ENCODE measurements around the gene TTLL6. TPM values are rescaled to one million over a fixed set of nuclear protein-coding genes. Genes with fewer than 3 reads are reported as not detected.
A peak's percentile ranks its signal among the peaks of the same experiment; 100 is the strongest.
"Not testable (repeated sequence)": the region's sequence is repeated elsewhere in the genome, so short reads cannot be mapped to it uniquely, and the experiment has no call there.

Gene TTLL6
- total and polyA plus RNA-seq, 2 donors from 2014 or later = 2.3 to 4.2 TPM

DNA sequence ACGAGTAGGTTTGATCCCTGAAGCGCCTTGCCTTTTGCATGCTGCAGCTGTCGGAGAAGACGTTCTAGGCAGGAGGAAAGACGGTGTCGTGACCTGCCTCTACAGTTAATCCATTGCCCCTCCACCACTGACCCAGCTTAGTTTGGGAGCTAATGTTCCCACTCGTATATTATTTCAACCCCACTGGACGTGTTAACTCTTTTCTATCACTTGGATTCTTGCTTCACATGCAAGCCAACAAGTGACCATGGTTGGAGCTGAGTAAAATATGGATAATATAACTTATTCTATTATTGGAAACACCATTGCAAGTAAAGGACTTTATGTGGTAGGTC, 14.5 kb upstream of the TTLL6 start:
- Histone ChIP-seq H3K9me3 (ENCODE audit: control insufficient read depth in 2 of 3, insufficient read depth in 1 of 3, low read length in 3 of 3) (no peaks in the 10 kb centered on the region), H3K36me3 (ENCODE audit: control insufficient read depth in 2 of 3, insufficient read depth in 3 of 3, low read length in 3 of 3) (no peaks in the 10 kb centered on the region), H3K4me3 (ENCODE audit: low read length in 3 of 3) (peak overlapping the region; percentile 91 to 99 (median 92)), H3K4me1 (ENCODE audit: control insufficient read depth in 2 of 3, insufficient read depth in 2 of 3, low read depth in 1 of 3, low read length in 3 of 3) (peaks cover 0 to 6% (median 4%) of the 10 kb centered on the region in 3 donors), H3K27me3 (ENCODE audit: control insufficient read depth, insufficient read depth, low read length) (no peaks in the 10 kb centered on the region), H3K9ac (ENCODE audit: low read length in 3 of 3) (peak overlapping the region; percentile 90 to 99 (median 98)), H3K27ac (ENCODE audit: low read depth in 2 of 2, low read length in 2 of 2) (peak overlapping the region; percentile 94 to 98)
- DNase-seq = no peak
- no peak for FAIRE-seq
- TF ChIP-seq, protein P1, sequence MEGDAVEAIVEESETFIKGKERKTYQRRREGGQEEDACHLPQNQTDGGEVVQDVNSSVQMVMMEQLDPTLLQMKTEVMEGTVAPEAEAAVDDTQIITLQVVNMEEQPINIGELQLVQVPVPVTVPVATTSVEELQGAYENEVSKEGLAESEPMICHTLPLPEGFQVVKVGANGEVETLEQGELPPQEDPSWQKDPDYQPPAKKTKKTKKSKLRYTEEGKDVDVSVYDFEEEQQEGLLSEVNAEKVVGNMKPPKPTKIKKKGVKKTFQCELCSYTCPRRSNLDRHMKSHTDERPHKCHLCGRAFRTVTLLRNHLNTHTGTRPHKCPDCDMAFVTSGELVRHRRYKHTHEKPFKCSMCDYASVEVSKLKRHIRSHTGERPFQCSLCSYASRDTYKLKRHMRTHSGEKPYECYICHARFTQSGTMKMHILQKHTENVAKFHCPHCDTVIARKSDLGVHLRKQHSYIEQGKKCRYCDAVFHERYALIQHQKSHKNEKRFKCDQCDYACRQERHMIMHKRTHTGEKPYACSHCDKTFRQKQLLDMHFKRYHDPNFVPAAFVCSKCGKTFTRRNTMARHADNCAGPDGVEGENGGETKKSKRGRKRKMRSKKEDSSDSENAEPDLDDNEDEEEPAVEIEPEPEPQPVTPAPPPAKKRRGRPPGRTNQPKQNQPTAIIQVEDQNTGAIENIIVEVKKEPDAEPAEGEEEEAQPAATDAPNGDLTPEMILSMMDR (IDR thresholded peaks at IDR 0.05; ENCODE audit: borderline replicate concordance, extremely low read depth, insufficient read depth) = no peak
- intact Hi-C loops (cut with DNase I) = no loop called here

DNA sequence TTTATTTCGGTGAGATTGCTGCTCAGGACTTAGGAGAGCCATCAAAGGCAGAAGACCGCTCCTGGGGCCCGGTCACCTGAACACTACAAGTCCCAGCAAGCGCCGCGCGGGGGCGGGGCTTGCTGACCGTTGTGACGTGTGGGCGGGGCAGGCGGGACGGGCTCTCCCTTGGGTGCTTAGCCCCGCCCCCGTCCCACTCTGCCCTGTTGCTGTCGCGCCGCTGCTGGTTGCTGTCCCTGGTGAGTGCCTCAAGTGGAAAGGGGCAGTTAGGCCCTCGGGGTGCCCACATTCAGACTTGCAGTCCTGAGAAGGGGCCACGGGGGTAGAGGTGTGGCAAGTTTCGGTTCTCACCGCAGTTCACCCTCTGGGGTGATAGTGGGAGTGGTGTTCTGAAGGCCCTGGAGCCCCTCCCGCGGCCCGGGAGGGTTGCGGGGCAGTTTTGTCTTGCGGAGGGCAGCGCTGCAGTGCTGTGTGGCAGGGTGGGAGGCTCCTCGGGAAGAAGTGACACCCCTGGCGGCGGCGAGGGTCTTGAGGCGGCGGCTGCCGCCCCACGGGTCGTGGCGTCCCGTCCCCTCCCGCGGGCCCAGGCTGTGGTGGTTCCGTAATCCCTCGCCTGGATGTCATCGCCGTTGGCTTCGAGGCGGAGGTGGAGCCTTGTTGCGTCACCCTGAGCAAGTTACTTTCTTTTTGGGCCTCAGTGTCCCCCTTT, 14.0 kb upstream of the TTLL6 start, which contains the start of gene CALCOCO2:
Gene CALCOCO2 (plus strand): TSS at position 196 of the 709 bp plus-strand sequence. CDS start 10,673 bp downstream, outside the sequence.
- FAIRE-seq = no peak
- DNase-seq = peak; percentile 90 to 98 (median 95)
- Histone ChIP-seq H3K36me3 (ENCODE audit: control insufficient read depth in 2 of 3, insufficient read depth in 3 of 3, low read length in 3 of 3) (no peaks in the 10 kb centered on the region), H3K27ac (ENCODE audit: low read depth in 2 of 2, low read length in 2 of 2) (peak within 1 kb of the TSS; percentile 94 to 98), H3K4me3 (ENCODE audit: low read length in 3 of 3) (peak within 1 kb of the TSS; percentile 91 to 99 (median 92)), H3K27me3 (ENCODE audit: control insufficient read depth, insufficient read depth, low read length) (no peaks in the 10 kb centered on the region), H3K9me3 (ENCODE audit: control insufficient read depth in 2 of 3, insufficient read depth in 1 of 3, low read length in 3 of 3) (no peaks in the 10 kb centered on the region), H3K4me1 (ENCODE audit: control insufficient read depth in 2 of 3, insufficient read depth in 2 of 3, low read depth in 1 of 3, low read length in 3 of 3) (peaks cover 0 to 5% (median 4%) of the 10 kb centered on the region in 3 donors), H3K9ac (ENCODE audit: low read length in 3 of 3) (peak within 1 kb of the TSS; percentile 90 to 99 (median 98))
- intact Hi-C loops (cut with DNase I) = no loop called here
- TF ChIP-seq, protein P1 (IDR thresholded peaks at IDR 0.05; ENCODE audit: borderline replicate concordance, extremely low read depth, insufficient read depth) = no peak

DNA sequence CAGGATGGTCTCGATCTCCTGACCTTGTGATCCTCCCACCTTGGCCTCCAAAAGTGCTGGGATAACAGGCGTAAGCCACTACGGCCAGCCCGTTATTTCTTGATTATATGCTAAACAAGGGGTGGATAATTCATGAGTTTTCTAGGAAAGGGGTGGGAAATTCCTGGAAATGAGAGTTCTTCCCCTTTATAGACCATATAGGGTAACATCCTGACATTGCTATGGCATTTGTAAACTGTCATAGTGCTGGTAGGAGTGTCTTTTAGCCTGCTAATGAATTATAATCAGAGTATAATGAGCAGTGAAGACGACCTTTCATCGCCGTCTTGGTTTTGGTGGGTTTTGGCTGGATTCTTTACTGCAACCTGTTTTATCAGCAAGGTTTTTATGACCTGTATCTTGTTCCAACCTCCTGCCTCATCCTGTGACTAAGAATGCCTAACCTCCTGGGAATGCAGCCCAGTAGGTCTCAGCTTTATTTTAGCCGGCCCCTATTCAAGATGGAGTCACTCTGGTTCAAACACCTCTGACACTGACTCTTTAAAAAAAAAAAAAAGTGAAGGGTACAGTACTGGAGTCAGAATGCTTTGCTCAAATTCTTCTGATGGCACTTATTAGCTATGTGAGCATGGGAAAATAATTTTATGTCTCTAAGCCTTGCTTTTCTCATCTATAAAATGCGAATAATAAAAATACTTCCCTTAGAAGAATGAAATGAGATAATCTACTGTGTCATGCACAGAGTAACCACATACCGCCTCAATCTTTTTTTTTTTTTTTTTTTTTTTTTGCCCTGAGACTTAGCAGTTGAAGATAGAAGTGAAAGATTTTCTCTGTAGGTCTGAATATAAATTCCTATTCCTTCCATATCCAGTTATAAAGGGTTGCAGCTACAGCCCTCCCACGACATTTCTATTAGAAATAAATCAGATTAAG, 8.7 kb upstream of the TTLL6 start:
- Histone ChIP-seq H3K27ac (ENCODE audit: low read depth in 2 of 2, low read length in 2 of 2) (no peak overlapping the region), H3K9ac (ENCODE audit: low read length in 3 of 3) (no peak overlapping the region), H3K27me3 (ENCODE audit: control insufficient read depth, insufficient read depth, low read length) (no peaks in the 10 kb centered on the region), H3K36me3 (ENCODE audit: control insufficient read depth in 2 of 3, insufficient read depth in 3 of 3, low read length in 3 of 3) (no peaks in the 10 kb centered on the region), H3K4me1 (ENCODE audit: control insufficient read depth in 2 of 3, insufficient read depth in 2 of 3, low read depth in 1 of 3, low read length in 3 of 3) (no peaks in the 10 kb centered on the region), H3K9me3 (ENCODE audit: control insufficient read depth in 2 of 3, insufficient read depth in 1 of 3, low read length in 3 of 3) (no peaks in the 10 kb centered on the region), H3K4me3 (ENCODE audit: low read length in 3 of 3) (no peak overlapping the region)
- intact Hi-C loops (cut with DNase I) = no loop called here
- FAIRE-seq (no peak), DNase-seq (no peak)
- TF ChIP-seq, protein P1 (IDR thresholded peaks at IDR 0.05; ENCODE audit: borderline replicate concordance, extremely low read depth, insufficient read depth) = no peak

DNA sequence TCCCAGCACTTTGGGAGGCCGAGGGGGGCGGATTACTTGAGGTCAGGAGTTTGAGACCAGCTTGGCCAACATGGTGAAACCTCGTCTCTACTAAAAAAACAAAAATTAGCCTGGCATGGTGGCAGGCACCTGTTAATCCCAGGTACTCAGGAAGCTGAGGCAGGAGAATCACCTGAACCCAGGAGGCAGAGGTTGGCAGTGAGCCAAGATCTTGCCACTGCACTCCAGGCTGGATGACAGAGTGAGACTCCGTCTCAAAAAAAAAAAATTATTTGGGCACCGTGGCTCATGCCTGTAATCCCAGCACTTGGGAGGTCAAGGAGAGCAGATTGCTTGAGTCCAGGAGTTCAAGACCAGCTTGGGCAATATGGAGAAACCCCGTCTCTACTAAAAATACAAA, 3.9 kb upstream of the TTLL6 start:
- H3K9ac ChIP-seq (ENCODE audit: low read length in 3 of 3); H3K4me1 ChIP-seq (ENCODE audit: control insufficient read depth in 2 of 3, insufficient read depth in 2 of 3, low read depth in 1 of 3, low read length in 3 of 3); DNase-seq; FAIRE-seq; H3K4me3 ChIP-seq (ENCODE audit: low read length in 3 of 3); intact Hi-C loops (cut with DNase I); H3K27me3 ChIP-seq (ENCODE audit: control insufficient read depth, insufficient read depth, low read length); H3K9me3 ChIP-seq (ENCODE audit: control insufficient read depth in 2 of 3, insufficient read depth in 1 of 3, low read length in 3 of 3); H3K27ac ChIP-seq (ENCODE audit: low read depth in 2 of 2, low read length in 2 of 2); H3K36me3 ChIP-seq (ENCODE audit: control insufficient read depth in 2 of 3, insufficient read depth in 3 of 3, low read length in 3 of 3): not testable (repeated sequence)
